OCI-LY7 (cell line): ENCODE data around the gene ARPC2. TPM values are rescaled to one million over a fixed set of nuclear protein-coding genes. Genes with fewer than 3 reads are reported as not detected.
"Not testable (repeated sequence)": the region's sequence is repeated elsewhere in the genome, so short reads cannot be mapped to it uniquely, and the experiment has no call there.

Experiments used
- BruUV-seq: library from RNA; stranded (reverse); fragments of 400-500 nt; replicated peaks from 2 replicates; lab custom pipeline; 2021; lab: Mats Ljungman, UMichigan
- CTCF ChIA-PET: fragments of 300-600 bp; sonication (Branson Sonifier 250); formaldehyde crosslinking; loops from one replicate; lab custom pipeline; 2022; ENCODE audit warnings: antibody characterized with exemption; ENCODE audit not compliant: unreplicated experiment; lab: Charles Lee
- POLR2A ChIA-PET: fragments of 300-600 bp; sonication (Branson Sonifier 250); formaldehyde crosslinking; loops from one replicate; lab custom pipeline; 2022; ENCODE audit warnings: antibody characterized with exemption; lab: Charles Lee
- DNase-seq: peaks from one replicate; pipeline ENCODE4 v3.0.0-alpha.2; 2015; ENCODE audit warnings: low spot score
- H2AFZ ChIP-seq: fragments of 200-600 bp; sonication (generic), shearing (Covaris generic); 2 replicates; pipeline ENCODE4 v1.6.1; 2014; ENCODE audit warnings: mild to moderate bottlenecking, antibody characterized with exemption, low read length, moderate library complexity
- H3K27ac ChIP-seq: fragments of 200-600 bp; sonication (generic); 2 replicates; pipeline ENCODE4 v1.5.1; 2014; ENCODE audit warnings: mixed run types, low read depth, mild to moderate bottlenecking, moderate library complexity, low read length, inconsistent platforms; ENCODE audit not compliant: poor library complexity, severe bottlenecking
- H3K36me3 ChIP-seq: fragments of 200-600 bp; sonication (generic); 2 replicates; pipeline ENCODE4 v1.6.1; 2014; ENCODE audit warnings: mild to moderate bottlenecking, antibody characterized with exemption, low read length, moderate library complexity, mixed read lengths; ENCODE audit not compliant: insufficient read depth
- H3K4me1 ChIP-seq: fragments of 200-600 bp; sonication (generic); 2 replicates; pipeline ENCODE4 v1.5.1; 2014; ENCODE audit warnings: mild to moderate bottlenecking, low read length; ENCODE audit not compliant: insufficient read depth, poor library complexity, severe bottlenecking
- H3K4me2 ChIP-seq: fragments of 200-600 bp; sonication (generic); 2 replicates; pipeline ENCODE4 v1.6.1; 2014; ENCODE audit warnings: mild to moderate bottlenecking, low read length
- H3K4me3 ChIP-seq: fragments of 200-600 bp; sonication (generic); 2 replicates; pipeline ENCODE4 v1.5.1; 2014; ENCODE audit warnings: mild to moderate bottlenecking, low read depth, low read length; ENCODE audit not compliant: poor library complexity, severe bottlenecking
- H3K79me2 ChIP-seq: fragments of 200-600 bp; sonication (generic); 2 replicates; pipeline ENCODE4 v1.6.1; 2016; ENCODE audit warnings: low read depth, mild to moderate bottlenecking, low read length, moderate library complexity, mixed read lengths; ENCODE audit not compliant: insufficient read depth
- H3K9me2 ChIP-seq: fragments of 200-600 bp; sonication (generic); 2 replicates; pipeline ENCODE4 v1.6.1; 2016; ENCODE audit warnings: mild to moderate bottlenecking, low read length, mixed read lengths; ENCODE audit not compliant: insufficient read depth
- H3K9me3 ChIP-seq: fragments of 200-600 bp; sonication (generic); 2 replicates; pipeline ENCODE4 v1.6.1; 2014; ENCODE audit warnings: mild to moderate bottlenecking, mixed run types, low read length, mixed read lengths
- H4K20me1 ChIP-seq: fragments of 200-600 bp; sonication (generic); 2 replicates; pipeline ENCODE4 v1.6.1; 2014; ENCODE audit warnings: mild to moderate bottlenecking, antibody characterized with exemption, low read length, moderate library complexity, mixed read lengths; ENCODE audit not compliant: insufficient read depth
- EZH2phosphoT487 ChIP-seq: fragments of 200-600 bp; sonication (generic); IDR thresholded peaks from 2 replicates; pipeline ENCODE4 v1.6.1; 2018; ENCODE audit warnings: low read depth, borderline replicate concordance, mild to moderate bottlenecking, mixed run types, antibody characterized with exemption, low read length, moderate library complexity, mixed read lengths
- intact Hi-C: fragments of 100-400 bp; cut with micrococcal nuclease; formaldehyde crosslinking; loops from one replicate; pipeline ENCODE4 v1.10.0; 2022; ENCODE audit not compliant: unreplicated experiment
- total RNA-seq, 2 experiments: library from RNA; depleted of rRNA in 1 of 2; stranded (reverse); fragments of >200 nt in 1 of 2; shearing (Covaris generic) in 1 of 2; gene quantifications; 2 replicates each; pipeline ENCODE4 v1.2.3, GENCODE V29; 2014 to 2022
- TF ChIP-seq, protein P1 (sequence below): fragments of 200-600 bp; sonication (generic); conservative IDR thresholded peaks from 2 replicates; pipeline ENCODE4 v1.5.1; 2014; ENCODE audit warnings: mild to moderate bottlenecking, antibody characterized with exemption, low read length, moderate library complexity, mixed read lengths

The ARPC2 gene
- total RNA-seq, 2 experiments from 2014 or later, result 264 to 545 TPM

DNA sequence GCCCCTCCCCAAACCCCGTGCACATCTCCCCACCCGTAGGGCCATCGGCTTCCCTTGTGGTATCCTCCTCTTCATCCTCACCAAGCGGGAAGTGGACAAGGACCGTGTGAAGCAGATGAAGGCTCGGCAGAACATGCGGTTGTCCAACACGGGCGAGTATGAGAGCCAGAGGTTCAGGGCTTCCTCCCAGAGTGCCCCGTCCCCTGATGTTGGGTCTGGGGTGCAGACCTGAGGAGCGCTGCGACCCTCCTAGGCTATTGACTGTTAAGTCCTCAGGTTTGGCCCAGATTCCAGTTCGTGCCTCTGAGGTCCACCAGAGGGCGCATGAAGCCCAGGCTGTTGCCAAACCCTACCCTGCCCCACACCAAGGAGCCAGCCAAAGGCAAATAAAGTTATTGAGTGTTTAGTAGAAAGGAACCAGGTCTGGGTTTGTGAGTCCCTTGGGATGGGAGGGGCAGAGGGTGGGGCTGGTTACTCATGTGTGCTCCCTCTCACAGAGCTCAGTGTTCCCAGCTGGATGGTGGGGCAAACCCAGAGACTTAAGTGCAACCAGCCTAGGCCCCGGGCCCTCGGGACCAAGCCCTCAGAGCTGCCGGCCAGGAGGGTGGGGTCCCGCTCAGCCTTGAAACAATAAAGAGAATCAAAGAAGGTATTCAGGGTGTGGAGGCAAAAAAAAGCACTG is 55.7 kb downstream of the ARPC2 start:
- Histone ChIP-seq H3K4me2 (peak overlapping the region; percentile 86), H3K36me3 (peaks cover 50% of the 10 kb centered on the region), H4K20me1 (no peaks in the 10 kb centered on the region), H3K79me2 (peaks cover 23% of the 10 kb centered on the region; the same call in 1 of the 2 replicates), H3K4me1 (peaks cover 23% of the 10 kb centered on the region), H3K9me3 (no peaks in the 10 kb centered on the region), H2AFZ (no peak overlapping the region), H3K27ac (peak overlapping the region; percentile 44), H3K4me3 (peak overlapping the region; percentile 97), H3K9me2 (no peaks in the 10 kb centered on the region)
- POLR2A ChIA-PET, result interaction anchor here (0.5 to 4.2 kb wide), 8 partner anchors 10 to 232 kb away, joined by 3 to 35 read pairs (median 4); no protein-coding TSS in a partner anchor
- no TSS peak for BruUV-seq
- TF ChIP-seq, protein P1, sequence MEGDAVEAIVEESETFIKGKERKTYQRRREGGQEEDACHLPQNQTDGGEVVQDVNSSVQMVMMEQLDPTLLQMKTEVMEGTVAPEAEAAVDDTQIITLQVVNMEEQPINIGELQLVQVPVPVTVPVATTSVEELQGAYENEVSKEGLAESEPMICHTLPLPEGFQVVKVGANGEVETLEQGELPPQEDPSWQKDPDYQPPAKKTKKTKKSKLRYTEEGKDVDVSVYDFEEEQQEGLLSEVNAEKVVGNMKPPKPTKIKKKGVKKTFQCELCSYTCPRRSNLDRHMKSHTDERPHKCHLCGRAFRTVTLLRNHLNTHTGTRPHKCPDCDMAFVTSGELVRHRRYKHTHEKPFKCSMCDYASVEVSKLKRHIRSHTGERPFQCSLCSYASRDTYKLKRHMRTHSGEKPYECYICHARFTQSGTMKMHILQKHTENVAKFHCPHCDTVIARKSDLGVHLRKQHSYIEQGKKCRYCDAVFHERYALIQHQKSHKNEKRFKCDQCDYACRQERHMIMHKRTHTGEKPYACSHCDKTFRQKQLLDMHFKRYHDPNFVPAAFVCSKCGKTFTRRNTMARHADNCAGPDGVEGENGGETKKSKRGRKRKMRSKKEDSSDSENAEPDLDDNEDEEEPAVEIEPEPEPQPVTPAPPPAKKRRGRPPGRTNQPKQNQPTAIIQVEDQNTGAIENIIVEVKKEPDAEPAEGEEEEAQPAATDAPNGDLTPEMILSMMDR, result peak; percentile 96
- TF ChIP-seq EZH2phosphoT487, result no peak
- intact Hi-C loops, result loop anchor here (1.0 to 5.0 kb wide), 7 partner anchors 15 to 375 kb away; partner anchors contain the start of gene CXCR1
- CTCF ChIA-PET, result interaction anchor here (0.7 to 3.3 kb wide), 9 partner anchors 11 to 120 kb away, joined by 3 to 17 read pairs (median 3); partner anchors contain the start of gene CATIP
- DNase-seq, result peak; percentile 91

DNA sequence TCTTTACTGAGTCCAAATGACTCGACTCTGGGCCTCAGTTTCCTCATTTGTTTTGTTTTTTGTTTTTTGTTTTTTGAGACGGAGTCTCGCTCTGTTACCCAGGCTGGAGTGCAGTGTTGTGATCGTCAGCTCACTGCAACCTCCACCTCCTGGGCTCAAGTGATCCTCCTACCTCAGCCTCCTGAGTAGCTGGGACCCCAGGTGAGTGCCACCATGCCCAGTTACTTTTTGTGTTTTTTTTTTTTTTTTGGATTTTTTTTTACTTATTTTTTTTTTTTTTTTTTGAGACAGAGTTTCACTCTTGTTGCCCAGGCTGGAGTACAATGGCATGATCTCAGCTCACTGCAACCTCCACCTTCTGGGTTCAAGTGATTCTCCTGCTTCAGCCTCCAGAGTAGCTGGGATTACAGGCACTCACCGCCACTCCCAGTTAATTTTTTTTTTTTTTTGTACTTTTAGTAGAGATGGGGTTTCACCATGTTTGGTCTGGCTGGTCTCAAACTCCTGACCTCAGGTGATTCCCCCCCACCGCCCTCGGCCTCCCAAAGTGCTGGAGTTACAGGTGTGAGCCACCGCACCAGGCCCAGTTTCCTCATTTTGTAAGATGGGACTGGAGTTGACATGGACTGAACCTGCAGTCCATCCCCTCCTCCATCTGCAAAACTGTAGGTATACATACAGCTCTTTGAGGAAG is 56.4 kb downstream of the ARPC2 start:
- ChIA-PET CTCF (interaction anchor here (1.0 to 3.3 kb wide), 5 partner anchors 13 to 83 kb away, joined by 3 to 17 read pairs (median 6); partner anchors contain the start of gene CATIP), POLR2A (interaction anchor here (0.7 to 4.2 kb wide), 7 partner anchors 13 to 231 kb away, joined by 3 to 35 read pairs (median 4); no protein-coding TSS in a partner anchor)
- not testable (repeated sequence) for H4K20me1 ChIP-seq, H3K9me2 ChIP-seq, H2AFZ ChIP-seq, DNase-seq, H3K27ac ChIP-seq, BruUV-seq, H3K9me3 ChIP-seq
- Histone ChIP-seq H3K36me3 (peaks cover 56% of the 10 kb centered on the region), H3K79me2 (peaks cover 23% of the 10 kb centered on the region; the same call in 1 of the 2 replicates), H3K4me3 (peak overlapping the region; percentile 3), H3K4me1 (peaks cover 23% of the 10 kb centered on the region), H3K4me2 (peak overlapping the region; percentile 86)
- intact Hi-C loops, result loop anchor here (2.0 to 5.0 kb wide), 4 partner anchors 27 to 374 kb away; partner anchors contain the start of gene CXCR1

DNA sequence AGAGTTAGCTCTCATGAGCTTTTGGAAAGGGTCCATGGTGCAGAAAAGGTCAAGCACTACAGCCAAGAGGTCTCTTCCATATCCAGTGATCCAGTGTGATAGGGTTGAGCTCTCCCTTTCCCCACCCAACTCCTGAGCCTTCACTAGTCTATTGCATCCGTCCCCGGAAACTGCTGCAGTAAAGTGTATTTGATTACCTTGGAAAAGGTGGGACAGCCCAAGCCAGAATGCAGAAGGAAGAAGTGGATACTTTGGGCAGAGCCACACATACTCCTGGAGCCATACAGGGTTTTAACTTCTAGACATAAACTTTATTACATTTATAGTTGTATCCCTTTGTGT is 56.9 kb downstream of the ARPC2 start:
- CTCF ChIA-PET, result interaction anchor here (1.0 to 3.3 kb wide), 3 partner anchors 13 to 22 kb away, joined by 3 to 17 read pairs (median 9); no protein-coding TSS in a partner anchor
- POLR2A ChIA-PET, result interaction anchor here (0.7 to 1.0 kb wide), 3 partner anchors 18 to 113 kb away, joined by 3 to 4 read pairs (median 4); no protein-coding TSS in a partner anchor
- intact Hi-C loops, result loop anchor here (2.0 to 5.0 kb wide), 4 partner anchors 27 to 373 kb away; partner anchors contain the start of gene CXCR1

More for the DNA sequence above, 56.9 kb downstream of the ARPC2 start:
- BruUV-seq, result no TSS peak
- no peak overlapping the region for H3K4me3 ChIP-seq
- no peaks in the 10 kb centered on the region for H4K20me1 ChIP-seq
- H3K79me2 ChIP-seq, result peaks cover 22% of the 10 kb centered on the region; the same call in 1 of the 2 replicates
- H3K9me2 ChIP-seq, result no peaks in the 10 kb centered on the region
- peaks cover 23% of the 10 kb centered on the region for H3K4me1 ChIP-seq
- no peak for DNase-seq
- H3K27ac ChIP-seq, result no peak overlapping the region
- peaks cover 60% of the 10 kb centered on the region for H3K36me3 ChIP-seq
- H2AFZ ChIP-seq, result no peak overlapping the region
- H3K4me2 ChIP-seq, result no peak overlapping the region
- H3K9me3 ChIP-seq, result no peaks in the 10 kb centered on the region
- no peak for TF ChIP-seq EZH2phosphoT487
- TF ChIP-seq, protein P1, result no peak
